T47D (cell line): ENCODE results near the gene BGN.

ENCODE experiments used
- DNase-seq, 2 experiments: peaks; one replicate each; pipeline versions ENCODE4 v3.0.0 to v3.0.0-alpha.2; 2011 to 2012; ENCODE audit warnings: low read depth in 1 of 2, low spot score in 1 of 2
- JUND ChIP-seq: IDR thresholded peaks from 2 replicates; pipeline ENCODE4 v1.6.1; 2012; ENCODE audit warnings: low read depth
- in situ Hi-C: cut with HindIII; loops from 2 replicates; pipeline ENCODE4 v1.10.0; 2016; ENCODE audit warnings: low sequenced_read_pairs, low pct_unique_long_range_greater_than_20kb

BGN gene

GRCh38 chrX:153505361-153505760 is 10.6 kb downstream of the BGN start:
- no peak for DNase-seq
- in situ Hi-C loops, result no loop called here
- no peak for TF ChIP-seq JUND

- in situ Hi-C loops, result no loop called here
- DNase-seq, result peak; percentile 61 to 81
Measured at GRCh38 chrX:153507484-153508178, 12.9 kb downstream of the BGN start.

GRCh38 chrX:153509592-153509991 is 14.8 kb downstream of the BGN start:
- in situ Hi-C loops, result no loop called here
- DNase-seq, result no peak
- no peak for TF ChIP-seq JUND

More at GRCh38 chrX:153507484-153508178, 12.9 kb downstream of the BGN start:
- TF ChIP-seq JUND, result no peak

GRCh38 chrX:153510383-153510782 is 15.6 kb downstream of the BGN start:
- TF ChIP-seq JUND, result no peak
- in situ Hi-C loops, result no loop called here
- DNase-seq, result no peak

- no peak for TF ChIP-seq JUND
- no peak for DNase-seq
- in situ Hi-C loops, result no loop called here
Measured at GRCh38 chrX:153511784-153512500, 17.2 kb downstream of the BGN start.

- DNase-seq, result no peak
- in situ Hi-C loops, result no loop called here
- TF ChIP-seq JUND, result no peak
Measured at GRCh38 chrX:153512501-153512893, 17.7 kb downstream of the BGN start.

- DNase-seq, result no peak
- in situ Hi-C loops, result no loop called here
- TF ChIP-seq JUND, result no peak
Measured at GRCh38 chrX:153513265-153513664, 18.5 kb downstream of the BGN start.

- DNase-seq, result no peak
- TF ChIP-seq JUND, result no peak
- in situ Hi-C loops, result no loop called here
Measured at GRCh38 chrX:153514259-153514658, 19.5 kb downstream of the BGN start.

GRCh38 chrX:153515435-153515834 is 20.7 kb downstream of the BGN start:
- in situ Hi-C loops, result no loop called here
- no peak for TF ChIP-seq JUND
- DNase-seq, result no peak

- in situ Hi-C loops, result no loop called here
- TF ChIP-seq JUND, result no peak
- no peak for DNase-seq
Measured at GRCh38 chrX:153516073-153516472, 21.3 kb downstream of the BGN start.

GRCh38 chrX:153517423-153517822 is 22.6 kb downstream of the BGN start, which contains the start of gene ATP2B3:
ATP2B3 (plus strand) TSS chrX:153517642; CDS start chrX:153536248, 18,606 bp downstream.
- in situ Hi-C loops, result no loop called here
- TF ChIP-seq JUND, result no peak
- no peak for DNase-seq

GRCh38 chrX:153517946-153518834 is 23.4 kb downstream of the BGN start:
- TF ChIP-seq JUND, result no peak
- in situ Hi-C loops, result no loop called here
- DNase-seq, result no peak
